HepG2 (cell line): ENCODE measurements around the gene RUVBL1.

Source experiments
- HBP1 ChIP-seq: IDR thresholded peaks from 2 replicates; pipeline ENCODE4 v1.6.1; 2016; ENCODE audit warnings: low read depth, control low read depth
- JUND ChIP-seq: sonication (generic); formaldehyde crosslinking; IDR thresholded peaks from 2 replicates; pipeline ENCODE4 v1.8.0; 2022; ENCODE audit warnings: mild to moderate bottlenecking, missing genetic modification reagents
- MAZ ChIP-seq, 2 experiments: sonication (generic) in 1 of 2; formaldehyde crosslinking in 1 of 2; IDR thresholded peaks; 2 replicates each; pipeline versions ENCODE4 v1.5.0 to v1.6.1; 2012 to 2020; ENCODE audit warnings: low read depth in 2 of 2, mild to moderate bottlenecking in 2 of 2, borderline replicate concordance in 1 of 2, improper control_type of control experiment in 1 of 2, low read length in 1 of 2, missing genetic modification reagents in 1 of 2, moderate library complexity in 1 of 2
- SMAD1 ChIP-seq: sonication (generic); formaldehyde crosslinking; IDR thresholded peaks from 2 replicates; pipeline ENCODE4 v1.4.0; 2020; ENCODE audit warnings: missing genetic modification reagents, low read depth, mild to moderate bottlenecking, borderline replicate concordance
- TBX2 ChIP-seq: sonication (generic); formaldehyde crosslinking; IDR thresholded peaks from 2 replicates; pipeline ENCODE4 v1.5.0; 2020; ENCODE audit warnings: missing genetic modification reagents, mild to moderate bottlenecking, borderline replicate concordance
- ZNF546 ChIP-seq: sonication (generic); formaldehyde crosslinking; conservative IDR thresholded peaks from 2 replicates; pipeline ENCODE4 v1.8.1; 2023; ENCODE audit warnings: mild to moderate bottlenecking, missing genetic modification reagents
- ZNF800 ChIP-seq: sonication (generic); formaldehyde crosslinking; IDR thresholded peaks from 2 replicates; pipeline ENCODE4 v1.4.0; 2020; ENCODE audit warnings: missing genetic modification reagents

GRCh38 chr3:128053614-128054013, 70.0 kb downstream of the RUVBL1 start:
- TF ChIP-seq SMAD1 (CRISPR knock-in tag) (no peak), TBX2 (CRISPR knock-in tag) (no peak), ZNF546 (no peak), ZNF800 (CRISPR knock-in tag) (no peak), MAZ (IDR thresholded peaks at IDR 0.05; ENCODE audit: borderline replicate concordance, low read depth, low read length) (no peak), MAZ (CRISPR knock-in tag; IDR thresholded peaks at IDR 0.05; ENCODE audit: low read depth) (no peak), HBP1 (CRISPR knock-in tag) (no peak), JUND (CRISPR knock-in tag) (no peak)
